Stimulated activated CD8-positive, alpha-beta memory T cell treated with anti-CD3 and anti-CD28 coated beads, Interleukin-2, amount 100 ng/mL, for 48 hours (primary cell): ENCODE results near the gene ZNF124.
"Not testable (repeated sequence)": the region's sequence is repeated elsewhere in the genome, so short reads cannot be mapped to it uniquely, and the experiment has no call there.

ENCODE experiments used
- DNase-seq, 2 donors: peaks; one replicate each; pipeline ENCODE4 v3.0.0-alpha.2; 2020; ENCODE audit warnings: low read depth in 2 of 2

The ZNF124 gene

DNA sequence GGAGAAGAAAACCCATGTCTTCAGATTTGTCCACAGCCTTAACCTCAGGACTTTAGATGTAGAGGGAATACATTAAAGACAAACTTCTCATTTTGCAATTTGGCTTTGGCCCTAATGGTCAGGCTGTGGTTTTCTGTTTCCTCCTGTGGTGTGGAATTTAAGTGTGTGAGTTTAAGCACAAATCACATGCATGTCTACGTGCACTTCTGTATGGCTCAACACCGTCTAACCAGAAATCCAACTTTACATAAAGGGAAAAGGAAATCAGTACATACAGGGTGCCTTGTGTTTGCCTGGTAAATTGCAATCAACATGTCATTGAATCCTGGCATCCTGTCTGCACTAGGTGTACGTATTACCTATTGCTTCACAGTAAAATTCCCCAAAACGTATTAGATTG is 1.2 kb upstream of the ZNF124 start:
- DNase-seq = no peak

- not testable (repeated sequence) for DNase-seq
Observed at GRCh38 chr1:247171443-247171842, 377 bp downstream of the ZNF124 start.

- no peak for DNase-seq
Observed at GRCh38 chr1:247165674-247166073, 6.1 kb downstream of the ZNF124 start.

DNA sequence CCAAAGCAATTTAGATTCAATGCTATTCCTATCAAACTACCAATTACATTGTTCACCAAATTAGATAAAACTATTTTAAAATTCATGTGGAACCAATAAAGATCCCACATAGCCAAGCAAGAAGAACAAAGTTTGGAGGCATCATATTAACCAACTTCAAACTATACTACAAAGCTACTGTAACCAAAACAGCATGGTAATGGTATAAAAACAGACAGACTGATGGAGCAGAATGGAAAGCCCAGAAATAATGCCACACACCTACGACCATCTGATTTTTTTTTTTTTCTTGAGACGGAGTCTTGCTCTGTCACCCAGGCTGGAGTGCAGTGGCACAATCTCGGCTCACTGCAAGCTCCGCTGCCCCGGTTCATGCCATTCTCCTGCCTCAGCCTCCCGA is 7.1 kb downstream of the ZNF124 start:
- no peak for DNase-seq

DNA sequence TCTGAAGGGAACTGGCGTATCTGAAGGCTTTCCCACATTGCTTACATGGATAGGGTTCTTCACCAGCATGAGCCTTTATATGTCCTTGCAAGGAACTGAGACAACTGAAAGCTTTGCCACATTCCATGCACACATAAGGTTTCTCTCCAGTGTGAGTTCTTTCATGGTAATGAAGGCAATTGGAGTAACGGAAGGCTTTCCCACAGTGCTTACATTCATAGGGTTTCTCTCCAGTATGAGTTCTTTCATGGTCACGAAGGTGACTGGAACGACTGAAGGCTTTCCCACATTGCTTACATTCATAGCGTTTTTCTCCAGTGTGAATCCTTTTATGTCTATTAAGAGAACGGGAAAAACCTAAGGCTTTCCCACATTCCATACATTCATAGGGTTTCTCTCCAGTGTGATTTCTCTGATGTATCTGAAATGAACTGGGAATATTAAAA is 15.0 kb downstream of the ZNF124 start:
- no peak for DNase-seq

DNA sequence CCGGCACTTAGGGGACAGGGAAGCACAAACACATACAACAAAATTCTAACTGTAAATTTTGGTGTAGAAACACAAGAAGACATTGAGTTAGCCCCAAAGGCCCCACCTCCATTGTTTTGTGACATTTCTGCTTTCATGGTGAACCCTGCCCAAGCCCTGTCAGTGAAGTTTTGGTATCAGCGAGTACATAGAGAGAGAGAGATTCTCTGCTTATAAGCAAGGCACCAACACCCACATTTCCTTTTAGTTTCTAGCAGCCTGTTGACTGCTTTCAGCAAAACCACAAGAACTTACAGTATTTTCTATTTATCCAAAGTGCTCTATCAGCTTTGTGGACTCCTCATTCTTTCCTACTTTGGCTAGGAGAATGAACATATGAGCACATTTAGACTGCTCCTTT is 24.0 kb downstream of the ZNF124 start:
- DNase-seq = no peak

DNA sequence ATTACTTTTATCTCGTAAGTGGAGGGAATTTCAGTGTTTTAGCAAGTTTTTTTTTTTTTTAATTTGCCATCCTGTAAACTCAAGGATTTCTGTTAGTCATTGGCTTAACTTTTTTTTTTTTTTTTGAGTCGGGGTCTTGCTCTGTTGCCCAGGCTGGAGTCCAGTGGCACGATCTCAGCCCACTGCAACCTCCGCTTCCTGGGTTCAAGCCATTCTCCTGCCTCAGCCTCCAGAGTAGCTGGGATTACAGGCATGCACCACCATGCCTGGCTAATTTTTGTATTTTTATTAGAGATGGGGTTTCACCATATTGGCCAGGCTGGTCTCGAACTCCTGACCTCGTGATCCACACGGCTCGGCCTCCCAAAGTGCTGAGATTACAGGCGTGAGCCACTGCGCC is 24.7 kb downstream of the ZNF124 start:
- DNase-seq = not testable (repeated sequence)

- DNase-seq = no peak
Observed at GRCh38 chr1:247146671-247147070, 25.1 kb downstream of the ZNF124 start.

DNA sequence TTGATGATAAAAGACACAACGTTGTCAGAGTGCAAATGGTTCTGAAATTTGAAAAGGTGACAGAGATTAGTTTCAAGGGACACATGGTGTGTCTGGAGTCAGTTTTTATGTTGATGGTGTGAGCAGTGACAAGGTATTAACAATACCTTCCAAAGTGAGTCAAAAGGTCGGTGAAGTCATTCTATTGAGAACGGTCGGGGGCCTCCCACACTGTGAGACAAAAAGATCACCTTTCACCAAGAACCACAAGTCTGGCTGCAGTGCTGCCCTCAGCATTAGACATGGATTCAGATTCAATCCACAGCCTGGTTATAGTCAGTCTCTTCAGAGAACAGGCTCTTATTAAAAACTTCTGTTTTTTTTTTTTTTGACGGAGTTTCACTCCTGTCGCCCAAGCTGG is 26.5 kb downstream of the ZNF124 start:
- no peak for DNase-seq

- DNase-seq = not testable (repeated sequence)
Observed at GRCh38 chr1:247139557-247139956, 32.3 kb downstream of the ZNF124 start.

DNA sequence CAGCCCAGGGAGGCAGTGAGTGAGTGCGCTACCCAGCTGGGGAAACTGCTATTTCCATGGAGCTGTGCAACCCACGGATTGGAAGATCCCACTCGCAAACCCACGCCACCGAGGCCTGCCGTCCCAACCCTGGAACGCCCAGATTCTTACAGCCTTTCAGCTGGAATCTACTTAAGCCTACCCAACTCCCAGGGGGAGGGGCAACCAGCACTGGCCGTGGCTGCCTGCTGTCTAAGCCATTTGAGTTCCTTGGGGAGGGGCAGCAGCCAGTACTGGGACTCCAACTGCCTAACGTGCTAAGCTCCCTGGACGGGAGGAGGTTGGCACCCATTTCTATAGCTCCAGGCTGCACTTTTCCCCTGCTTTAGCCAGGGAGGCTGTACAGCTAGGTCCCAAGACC is 40.6 kb downstream of the ZNF124 start:
- DNase-seq = no peak

DNA sequence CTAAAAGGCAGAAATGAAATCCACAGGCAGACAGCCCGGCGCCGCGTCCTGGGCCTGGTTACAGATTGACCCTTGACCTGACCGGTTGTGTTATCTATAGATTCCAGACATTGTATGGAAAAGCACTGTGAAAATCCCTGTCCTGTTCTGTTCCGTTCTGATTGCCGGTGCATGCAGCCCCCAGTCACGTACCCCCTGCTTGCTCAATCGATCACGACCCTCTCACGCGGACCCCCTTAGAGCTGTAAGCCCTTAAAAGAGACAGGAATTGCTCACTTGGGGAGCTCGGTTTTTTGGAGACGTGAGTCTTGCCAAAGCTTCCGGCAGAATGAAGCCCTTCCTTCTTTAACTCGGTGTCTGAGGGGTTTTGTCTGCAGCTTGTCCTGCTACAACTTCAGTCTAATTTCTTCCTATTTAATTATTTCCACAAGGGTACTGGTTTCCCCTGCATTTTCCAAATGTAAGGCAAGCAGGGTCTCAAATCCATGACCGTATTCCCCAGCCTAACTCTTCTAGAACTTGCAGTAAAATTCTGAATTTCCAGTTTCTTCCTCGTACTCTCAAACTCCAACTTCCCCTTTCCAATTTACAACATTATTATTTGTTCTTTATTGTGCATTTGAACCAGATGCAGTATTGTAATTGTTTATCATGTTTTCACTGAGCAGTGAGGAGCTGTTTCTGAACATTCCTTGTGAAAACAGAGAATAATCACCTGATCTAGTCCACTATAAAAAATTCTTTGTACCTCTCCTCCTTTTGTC is 44.1 kb downstream of the ZNF124 start:
- not testable (repeated sequence) for DNase-seq

- DNase-seq = not testable (repeated sequence)
Observed at GRCh38 chr1:247126601-247127000, 45.2 kb downstream of the ZNF124 start.

GRCh38 chr1:247126166-247126565 is 45.7 kb downstream of the ZNF124 start:
- DNase-seq = not testable (repeated sequence)

- DNase-seq = no peak
Observed at GRCh38 chr1:247121382-247121781, 50.4 kb downstream of the ZNF124 start.

DNA sequence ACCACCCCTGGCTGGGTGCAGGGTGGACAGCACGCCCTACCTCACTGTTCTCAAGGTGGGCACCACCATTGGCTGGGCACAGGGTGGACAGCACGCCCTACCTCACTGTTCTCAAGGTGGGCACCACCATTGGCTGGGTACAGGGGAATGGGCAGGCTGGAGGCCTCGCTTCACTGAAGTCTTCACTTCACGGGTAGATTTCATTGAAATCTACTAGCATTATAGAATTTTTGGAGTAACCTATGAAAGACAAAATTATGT is 51.5 kb downstream of the ZNF124 start:
- DNase-seq = not testable (repeated sequence)

GRCh38 chr1:247119600-247120407 is 52.0 kb downstream of the ZNF124 start:
- DNase-seq = no peak

DNA sequence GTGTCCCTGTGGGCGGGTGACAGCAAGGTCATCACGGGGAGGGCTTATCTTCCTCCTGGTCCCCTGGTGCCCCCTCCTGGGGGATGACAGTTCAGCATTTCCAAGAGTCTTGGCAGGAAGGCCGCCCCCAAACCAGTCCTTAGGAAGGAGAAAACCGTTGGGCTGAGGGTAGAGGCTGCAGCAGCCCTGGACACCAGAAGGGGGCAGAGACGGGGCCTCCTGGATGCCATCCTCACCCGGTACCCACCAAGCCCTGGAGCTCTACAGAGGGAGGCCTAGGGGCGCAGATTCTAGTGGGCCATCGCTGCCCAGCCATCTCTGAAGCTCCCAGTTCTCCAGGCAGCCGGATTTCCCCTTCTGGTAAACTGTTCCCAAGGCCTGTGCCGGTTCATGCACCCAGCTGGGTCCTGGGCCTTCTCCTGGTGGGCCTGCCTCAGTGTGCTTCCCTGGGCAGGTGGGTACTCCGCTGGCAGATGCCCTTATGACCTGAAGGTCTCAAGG is 52.8 kb downstream of the ZNF124 start:
- DNase-seq = peak in 1 of 2 donors; percentile 44

DNA sequence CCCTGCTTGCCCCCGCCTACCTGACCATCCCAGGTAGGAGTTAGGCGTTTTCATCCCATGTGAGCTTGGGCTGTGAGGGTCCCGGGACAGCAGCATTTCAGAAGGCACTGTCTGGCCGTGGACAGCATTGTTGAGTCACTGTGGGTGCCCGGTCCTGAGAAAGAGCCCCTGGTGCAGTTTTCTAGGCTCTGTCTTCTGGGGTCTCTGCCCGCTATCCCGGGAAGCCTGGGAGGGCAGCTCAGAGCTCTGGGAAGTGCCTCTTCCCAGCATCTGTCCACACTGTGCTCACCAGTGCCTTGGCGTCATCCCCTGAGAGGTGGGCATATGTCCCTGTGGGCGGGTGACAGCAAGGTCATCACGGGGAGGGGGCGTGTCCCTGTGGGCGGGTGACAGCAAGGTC is 56.3 kb downstream of the ZNF124 start:
- no peak for DNase-seq

DNA sequence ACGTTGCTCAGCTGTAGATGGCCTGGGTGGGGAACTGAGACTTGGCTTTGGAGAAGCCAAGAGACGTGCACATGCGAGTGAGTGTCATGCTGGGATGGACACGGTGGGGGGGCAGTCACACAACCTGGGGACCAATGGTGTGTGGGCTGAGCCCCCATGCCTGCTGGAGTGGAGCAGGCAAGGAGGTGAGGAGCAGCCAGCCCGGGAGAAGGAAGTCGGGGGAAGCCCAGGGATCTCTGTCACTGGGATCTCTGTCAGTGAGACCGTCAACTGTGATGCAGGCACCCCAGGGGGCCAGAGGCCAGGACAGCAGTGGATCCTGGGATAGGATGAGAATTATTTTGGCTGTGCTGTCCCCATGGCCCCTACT is 56.7 kb downstream of the ZNF124 start:
- no peak for DNase-seq

GRCh38 chr1:247114351-247115140 is 57.3 kb downstream of the ZNF124 start:
- no peak for DNase-seq

DNA sequence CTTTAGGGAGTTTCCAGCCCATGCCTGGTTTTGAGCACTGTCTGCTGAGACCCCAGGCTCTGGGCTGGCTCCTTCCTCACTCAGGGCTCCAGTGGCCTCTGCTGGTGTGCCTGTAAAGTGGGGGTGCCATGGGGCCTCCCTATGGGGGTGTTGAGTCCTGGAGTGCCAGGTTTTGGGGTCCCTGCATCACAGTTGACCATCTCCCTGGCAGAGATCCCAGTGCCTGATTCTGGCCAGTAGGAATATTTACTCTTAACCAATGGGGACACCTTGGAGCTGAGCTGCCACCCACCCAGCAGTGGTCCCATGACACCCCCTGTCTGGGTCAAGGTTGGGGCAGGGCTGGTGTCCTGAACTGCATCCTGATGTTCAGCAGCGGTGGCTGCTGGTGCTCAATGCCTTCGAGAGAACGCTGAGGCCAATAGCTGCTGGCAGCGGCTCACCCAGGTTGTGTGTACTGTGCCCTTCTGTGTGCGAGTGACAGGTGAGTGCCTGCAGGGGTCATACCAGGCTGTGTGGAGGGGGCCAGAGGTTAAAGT is 58.0 kb downstream of the ZNF124 start:
- no peak for DNase-seq
